NOMO-1 treated with dmso at 0.1 percent for 144 hours (cell line): ENCODE measurements around the gene GLT8D1.
"Not testable (repeated sequence)": the region's sequence is repeated elsewhere in the genome, so short reads cannot be mapped to it uniquely, and the experiment has no call there.

Experiments
- DNase-seq: peaks from one replicate; lab custom pipeline; 2025; ENCODE audit not compliant: unreplicated experiment; lab: John Stamatoyannopoulos, UW

Gene GLT8D1, protein sequence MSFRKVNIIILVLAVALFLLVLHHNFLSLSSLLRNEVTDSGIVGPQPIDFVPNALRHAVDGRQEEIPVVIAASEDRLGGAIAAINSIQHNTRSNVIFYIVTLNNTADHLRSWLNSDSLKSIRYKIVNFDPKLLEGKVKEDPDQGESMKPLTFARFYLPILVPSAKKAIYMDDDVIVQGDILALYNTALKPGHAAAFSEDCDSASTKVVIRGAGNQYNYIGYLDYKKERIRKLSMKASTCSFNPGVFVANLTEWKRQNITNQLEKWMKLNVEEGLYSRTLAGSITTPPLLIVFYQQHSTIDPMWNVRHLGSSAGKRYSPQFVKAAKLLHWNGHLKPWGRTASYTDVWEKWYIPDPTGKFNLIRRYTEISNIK

GRCh38 chr3:52705688-52706686 lies at the start of gene GLT8D1, which contains the start of gene SPCS1:
GLT8D1 (minus strand) TSS chr3:52705791; CDS start chr3:52700460, 5,331 bp downstream.
SPCS1 (plus strand) TSS chr3:52706106; CDS start chr3:52706247, 141 bp downstream.
- DNase-seq, result peak; percentile 81

DNA sequence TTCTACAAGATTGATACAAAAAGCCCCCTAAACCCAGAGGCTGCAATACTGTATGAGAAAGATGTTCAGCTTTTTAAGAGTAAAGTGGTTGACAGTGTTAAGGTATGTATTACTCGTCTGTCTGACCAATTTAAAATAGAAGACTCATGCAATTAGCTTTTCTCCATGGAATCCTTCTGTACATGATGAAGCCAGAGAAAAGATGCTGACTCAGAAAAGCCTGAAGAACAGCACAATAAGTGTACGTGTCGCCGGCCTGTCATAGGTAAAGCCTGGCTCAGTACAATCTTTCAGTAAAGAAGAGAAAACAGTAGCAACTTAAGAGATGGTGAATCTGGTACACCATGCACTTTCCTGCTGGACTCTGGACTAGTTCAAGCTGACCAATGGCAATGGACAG lies 48.8 kb upstream of the GLT8D1 start:
- no peak for DNase-seq

DNA sequence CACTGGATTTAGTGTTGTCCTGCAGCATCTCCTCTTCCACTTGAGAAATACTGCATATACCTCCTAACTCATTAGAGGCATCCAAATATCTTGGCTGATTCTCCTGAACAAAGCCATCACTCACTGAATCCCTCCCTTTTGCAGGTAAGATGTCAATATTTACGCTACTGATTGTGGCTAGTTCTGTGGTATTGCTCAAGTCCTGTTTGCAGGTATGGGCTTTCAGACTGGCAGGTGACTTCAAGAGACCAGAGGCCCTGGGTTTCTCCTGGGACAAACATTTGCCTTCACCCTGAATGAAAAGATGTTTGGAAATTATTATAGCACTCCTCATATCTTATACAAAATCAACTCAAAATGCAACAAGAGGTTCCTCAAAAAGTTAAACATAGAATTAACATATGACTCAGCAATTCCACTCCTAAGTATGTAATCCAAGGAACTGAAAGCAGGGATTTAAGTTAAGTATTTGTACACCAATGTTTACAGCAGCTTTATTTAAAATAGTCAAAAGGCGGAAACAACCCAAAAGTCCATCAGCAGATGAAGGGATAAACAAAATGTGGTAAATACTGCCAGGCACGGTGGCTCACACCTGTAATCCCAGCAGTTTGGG lies 46.6 kb upstream of the GLT8D1 start:
- DNase-seq, result no peak

- DNase-seq, result no peak
These were observed 38.1 kb upstream of the GLT8D1 start for GRCh38 chr3:52743721-52744120.

- DNase-seq, result no peak
These were observed 37.6 kb upstream of the GLT8D1 start for GRCh38 chr3:52743152-52743551.

GRCh38 chr3:52742418-52743041 lies 36.9 kb upstream of the GLT8D1 start:
- DNase-seq, result no peak

- no peak for DNase-seq
These were observed 34.1 kb upstream of the GLT8D1 start for GRCh38 chr3:52739730-52740129.

- no peak for DNase-seq
These were observed 27.8 kb upstream of the GLT8D1 start for GRCh38 chr3:52733256-52733891.

DNA sequence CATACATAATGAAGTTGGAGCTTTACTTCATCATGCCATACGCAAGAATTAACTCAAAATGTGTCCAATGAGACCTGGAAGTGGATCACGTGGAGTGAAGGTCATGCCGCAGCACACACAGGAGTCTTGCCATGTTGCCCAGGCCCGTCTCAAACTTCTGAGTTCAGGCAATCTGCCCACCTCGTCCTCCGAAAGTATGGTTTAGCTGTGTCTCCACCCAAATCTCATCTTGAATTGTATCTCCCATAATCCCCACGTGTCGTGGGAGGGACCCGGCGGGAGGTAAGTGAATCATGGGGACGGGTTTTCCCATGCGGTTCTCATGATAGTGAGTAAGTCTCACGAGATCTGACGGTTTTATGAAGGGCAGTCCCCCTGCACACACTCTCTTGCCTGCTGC lies 26.0 kb upstream of the GLT8D1 start:
- DNase-seq, result no peak

GRCh38 chr3:52730681-52731080 lies 25.1 kb upstream of the GLT8D1 start:
- peak; percentile 13 for DNase-seq

GRCh38 chr3:52728753-52729152 lies 23.2 kb upstream of the GLT8D1 start:
- not testable (repeated sequence) for DNase-seq

- DNase-seq, result no peak
These were observed 18.9 kb upstream of the GLT8D1 start for GRCh38 chr3:52724511-52724910.

DNA sequence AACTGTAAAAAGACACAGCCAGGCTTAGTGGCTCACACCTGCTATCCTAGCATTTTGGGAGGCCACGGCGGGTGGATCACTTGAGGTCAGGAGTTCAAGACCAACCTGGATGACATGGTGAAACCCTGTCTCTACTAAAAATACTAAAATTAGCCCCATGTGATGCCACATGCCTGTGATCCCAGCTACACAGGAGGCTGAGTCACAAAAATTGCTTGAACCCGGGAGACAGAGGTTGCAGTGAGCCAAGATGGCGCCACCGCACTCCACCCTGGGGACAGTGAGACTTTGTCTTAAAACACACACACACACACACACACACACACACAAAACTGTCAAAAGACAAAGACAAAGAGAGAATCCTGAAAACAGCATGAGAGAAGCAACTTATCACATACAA lies 18.3 kb upstream of the GLT8D1 start:
- DNase-seq, result no peak

DNA sequence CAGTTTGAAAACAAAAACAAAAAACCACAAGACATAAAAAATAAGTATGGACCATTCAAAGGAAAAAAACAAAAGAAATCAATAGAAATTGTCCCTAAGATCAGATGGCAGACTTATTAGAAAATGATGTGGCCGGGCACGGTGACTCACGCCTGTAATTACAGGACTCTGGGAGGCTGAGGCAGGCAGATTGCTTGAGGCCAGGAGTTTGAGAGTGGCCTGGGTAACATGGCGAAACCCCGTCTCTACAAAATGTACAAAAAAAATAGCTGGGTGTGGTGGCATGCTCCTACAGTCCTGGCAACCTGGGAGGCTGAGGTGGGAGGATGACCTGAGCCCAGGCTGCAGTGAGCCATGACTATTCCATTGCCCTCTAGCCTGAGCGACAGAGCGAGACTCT lies 16.9 kb upstream of the GLT8D1 start:
- DNase-seq, result peak; percentile 22

- DNase-seq, result no peak
These were observed 16.1 kb upstream of the GLT8D1 start for GRCh38 chr3:52721730-52722008.

GRCh38 chr3:52721002-52721729 lies 15.6 kb upstream of the GLT8D1 start:
- DNase-seq, result peak; percentile 88

GRCh38 chr3:52719618-52720017 lies 14.0 kb upstream of the GLT8D1 start:
- DNase-seq, result no peak

GRCh38 chr3:52715714-52716305 lies 10.2 kb upstream of the GLT8D1 start:
- DNase-seq, result no peak
